GM10266 (cell line): ENCODE data around the gene HS1BP3.
A peak's percentile ranks its signal among the peaks of the same experiment; 100 is the strongest.

ENCODE experiments used
- DNase-seq: peaks from one replicate; pipeline ENCODE4 v3.0.0; 2012; ENCODE audit errors: extremely low spot score
- CTCF ChIP-seq: IDR thresholded peaks from 2 replicates; pipeline ENCODE4 v1.5.1; 2012; ENCODE audit warnings: mild to moderate bottlenecking, low read depth; ENCODE audit not compliant: control insufficient read depth, insufficient read depth; ENCODE audit errors: missing control alignments

HS1BP3 gene

DNA sequence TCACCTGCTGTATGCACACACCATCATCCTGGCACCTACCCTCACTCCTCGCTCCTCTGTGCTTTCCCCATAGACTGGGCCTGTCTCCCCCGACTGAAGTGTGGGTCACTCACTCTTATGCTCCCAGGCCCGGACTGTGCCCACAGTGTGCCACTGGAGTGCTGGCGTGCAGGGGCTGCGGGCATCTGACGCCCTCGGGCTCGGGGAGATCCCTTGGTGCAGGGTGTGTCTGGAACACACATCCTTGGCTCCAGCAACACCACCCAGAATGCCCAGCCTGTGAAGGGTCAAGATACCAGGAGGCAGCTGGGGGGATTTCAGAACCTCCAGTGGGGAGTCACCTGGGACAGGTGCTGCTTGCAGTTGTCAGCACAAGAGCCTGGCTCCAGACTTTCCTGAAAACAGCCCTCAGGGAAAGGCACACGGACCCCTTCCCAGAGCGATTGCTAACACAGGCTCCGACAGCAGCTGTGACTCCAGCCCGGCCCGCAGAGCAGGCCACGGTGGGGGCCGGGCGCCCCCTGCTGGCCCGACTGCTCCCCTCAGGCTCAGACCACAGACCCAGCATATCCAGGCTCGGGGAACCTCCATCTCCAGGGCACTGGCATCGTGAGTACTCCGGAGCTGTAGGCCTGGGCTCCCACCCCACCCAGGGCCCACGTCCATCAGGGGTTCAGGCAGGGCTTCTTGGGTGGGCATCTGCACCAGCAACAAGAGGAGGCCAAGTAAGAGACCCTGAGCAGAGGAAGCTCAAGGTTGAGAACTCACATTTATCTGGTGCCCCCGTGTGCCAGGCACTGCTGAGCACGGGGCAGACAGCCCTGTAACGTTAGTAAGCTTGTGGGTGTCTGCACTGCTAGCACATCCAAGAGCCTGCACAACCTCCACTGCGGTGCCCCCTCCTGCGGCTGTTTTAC, 8.6 kb downstream of the HS1BP3 start:
- peak; percentile 92 for TF ChIP-seq CTCF
- DNase-seq: peak; percentile 91

GRCh38 chr2:20641123-20641985, 9.5 kb downstream of the HS1BP3 start:
- TF ChIP-seq CTCF: no peak
- DNase-seq: no peak

- no peak for TF ChIP-seq CTCF
- DNase-seq: no peak
Observed at GRCh38 chr2:20640411-20641122, 10.3 kb downstream of the HS1BP3 start.

- no peak for DNase-seq
- no peak for TF ChIP-seq CTCF
Observed at GRCh38 chr2:20638646-20639430, 12.1 kb downstream of the HS1BP3 start.

DNA sequence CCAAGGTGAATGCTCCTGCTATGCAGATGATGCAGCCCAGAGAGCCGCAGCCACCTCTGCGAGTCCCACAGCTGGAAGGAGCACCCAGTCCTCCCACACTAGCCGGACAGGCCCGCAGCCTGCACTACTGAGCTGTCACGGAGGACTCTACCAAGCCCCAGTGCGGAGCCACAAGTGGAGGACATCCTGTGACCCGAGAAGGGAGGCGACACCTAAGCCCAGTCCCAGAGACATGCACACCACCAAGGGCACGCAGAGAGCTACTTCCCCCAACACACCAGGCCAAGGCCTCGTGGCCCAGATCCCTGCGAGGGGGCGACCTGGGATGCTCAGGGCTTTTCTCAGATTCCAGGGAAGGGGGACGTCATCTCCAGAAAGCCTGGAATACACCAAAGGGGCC, 12.9 kb downstream of the HS1BP3 start:
- TF ChIP-seq CTCF: no peak
- DNase-seq: no peak

GRCh38 chr2:20637147-20637546, 13.8 kb downstream of the HS1BP3 start:
- no peak for TF ChIP-seq CTCF
- no peak for DNase-seq
